HUES64 (cell line): ENCODE data around the gene HECTD4.

Experiments used
- H3K27ac ChIP-seq: 2 replicates; pipeline ENCODE4 v1.7.0; 2013; ENCODE audit warnings: low read depth, low read length, inconsistent platforms
- H3K27me3 ChIP-seq: 2 replicates; pipeline ENCODE4 v1.6.1; 2013; ENCODE audit warnings: mild to moderate bottlenecking, low read length; ENCODE audit not compliant: insufficient read depth
- H3K36me3 ChIP-seq: 2 replicates; pipeline ENCODE4 v1.6.1; 2013; ENCODE audit warnings: mild to moderate bottlenecking, low read length; ENCODE audit not compliant: insufficient read depth
- H3K4me1 ChIP-seq: 2 replicates; pipeline ENCODE4 v1.6.1; 2013; ENCODE audit warnings: mild to moderate bottlenecking, low read length, moderate library complexity; ENCODE audit not compliant: insufficient read depth
- H3K4me3 ChIP-seq: 2 replicates; pipeline ENCODE4 v1.5.1; 2013; ENCODE audit warnings: mild to moderate bottlenecking, low read length, moderate library complexity
- H3K9ac ChIP-seq: 2 replicates; pipeline ENCODE4 v1.6.1; 2013; ENCODE audit warnings: mild to moderate bottlenecking, low read depth, low read length
- H3K9me3 ChIP-seq: 2 replicates; pipeline ENCODE4 v1.6.1; 2013; ENCODE audit warnings: low read depth, low read length; ENCODE audit not compliant: insufficient read depth
- WGBS: fragments of 150-250, 120-280 bp; methylation state at CpG from one replicate; pipeline ENCODE4 v1.1.7; 2013; ENCODE audit warnings: missing lambda C conversion rate; 5-methylcytosine and 5-hydroxymethylcytosine counted together

Gene HECTD4

GRCh38 chr12:112370868-112371510, 11.2 kb downstream of the HECTD4 start:
- no peak overlapping the region for H3K4me3 ChIP-seq
- 84% methylated on average over 6 of the region's 8 CpGs for WGBS

DNA sequence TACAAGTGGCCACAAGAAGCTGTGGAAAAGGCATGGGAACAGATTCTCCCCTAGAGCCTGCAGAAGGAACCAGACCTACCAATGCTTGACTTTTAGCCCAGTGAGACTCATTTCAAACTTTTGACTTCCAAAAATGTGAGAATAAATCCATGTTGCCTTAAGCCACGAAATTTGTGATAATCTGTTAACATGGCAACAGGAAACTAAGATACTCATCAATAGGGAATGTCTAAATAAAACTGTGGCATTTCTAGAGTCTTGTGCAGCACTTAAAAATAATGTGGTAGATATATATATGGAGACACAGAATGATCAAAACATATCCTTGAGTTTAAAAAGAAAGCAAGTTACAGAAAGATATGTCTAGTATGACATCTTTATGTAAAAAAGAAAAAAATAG, 12.0 kb downstream of the HECTD4 start:
- 95% methylated on average over 1 of the region's 1 CpG for WGBS
- no peaks in the 10 kb centered on the region; the same call in 1 of the 2 replicates for H3K36me3 ChIP-seq
- peaks cover 9% of the 10 kb centered on the region; the same call in 1 of the 2 replicates for H3K4me1 ChIP-seq
- H3K27ac ChIP-seq: no peak overlapping the region
- H3K4me3 ChIP-seq: no peak overlapping the region
- no peaks in the 10 kb centered on the region for H3K9me3 ChIP-seq
- H3K9ac ChIP-seq: no peak overlapping the region
- H3K27me3 ChIP-seq: no peaks in the 10 kb centered on the region

More at GRCh38 chr12:112370868-112371510, 11.2 kb downstream of the HECTD4 start:
- H3K9me3 ChIP-seq: no peaks in the 10 kb centered on the region
- no peak overlapping the region for H3K27ac ChIP-seq
- peaks cover 9% of the 10 kb centered on the region; the same call in 1 of the 2 replicates for H3K4me1 ChIP-seq
- H3K9ac ChIP-seq: no peak overlapping the region
- no peaks in the 10 kb centered on the region; the same call in 1 of the 2 replicates for H3K36me3 ChIP-seq
- no peaks in the 10 kb centered on the region for H3K27me3 ChIP-seq

GRCh38 chr12:112368856-112369255, 13.4 kb downstream of the HECTD4 start:
- 86% methylated on average over 6 of the region's 6 CpGs for WGBS
- Histone ChIP-seq H3K4me3 (no peak overlapping the region), H3K36me3 (no peaks in the 10 kb centered on the region), H3K27ac (no peak overlapping the region), H3K9me3 (no peaks in the 10 kb centered on the region), H3K9ac (no peak overlapping the region), H3K4me1 (peaks cover 9% of the 10 kb centered on the region; the same call in 1 of the 2 replicates), H3K27me3 (no peaks in the 10 kb centered on the region)

GRCh38 chr12:112367965-112368364, 14.3 kb downstream of the HECTD4 start:
- no peak overlapping the region for H3K4me3 ChIP-seq
- H3K9ac ChIP-seq: no peak overlapping the region
- H3K27me3 ChIP-seq: no peaks in the 10 kb centered on the region
- H3K4me1 ChIP-seq: peaks cover 9% of the 10 kb centered on the region; the same call in 1 of the 2 replicates
- no peaks in the 10 kb centered on the region for H3K9me3 ChIP-seq
- 93% methylated on average over 3 of the region's 3 CpGs for WGBS
- no peak overlapping the region for H3K27ac ChIP-seq
- H3K36me3 ChIP-seq: no peaks in the 10 kb centered on the region

- Histone ChIP-seq H3K36me3 (no peaks in the 10 kb centered on the region), H3K9ac (no peak overlapping the region), H3K27ac (no peak overlapping the region), H3K27me3 (no peaks in the 10 kb centered on the region), H3K4me1 (no peaks in the 10 kb centered on the region), H3K9me3 (no peaks in the 10 kb centered on the region), H3K4me3 (no peak overlapping the region)
- 95% methylated on average over 2 of the region's 3 CpGs for WGBS
Observed at GRCh38 chr12:112362310-112362709, 19.9 kb downstream of the HECTD4 start.

- Histone ChIP-seq H3K4me3 (no peak overlapping the region), H3K36me3 (no peaks in the 10 kb centered on the region), H3K9me3 (no peaks in the 10 kb centered on the region), H3K4me1 (no peaks in the 10 kb centered on the region), H3K27me3 (no peaks in the 10 kb centered on the region), H3K27ac (no peak overlapping the region), H3K9ac (no peak overlapping the region)
- 92% methylated on average over 4 of the region's 4 CpGs for WGBS
Observed at GRCh38 chr12:112361271-112361670, 21.0 kb downstream of the HECTD4 start.

DNA sequence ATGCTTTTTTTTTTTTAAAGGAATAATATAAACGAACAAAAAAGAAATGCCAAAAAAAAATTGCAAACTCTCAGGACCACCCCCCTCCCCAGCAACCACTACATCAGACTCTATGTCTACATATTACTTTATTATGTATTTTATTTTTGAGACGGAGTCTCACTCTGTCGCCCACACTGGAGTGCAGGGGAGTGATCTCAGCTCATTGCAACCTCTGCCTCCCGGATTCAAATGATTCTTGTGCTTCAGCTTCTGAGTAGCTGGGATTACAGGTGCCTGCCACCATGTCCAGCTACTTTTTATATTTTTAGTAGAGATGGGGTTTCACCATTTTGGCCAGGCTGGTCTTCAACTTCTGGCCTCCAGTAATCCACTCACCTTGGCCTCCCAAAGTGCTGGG, 22.9 kb downstream of the HECTD4 start:
- no peaks in the 10 kb centered on the region for H3K4me1 ChIP-seq
- no peak overlapping the region for H3K27ac ChIP-seq
- no peaks in the 10 kb centered on the region for H3K9me3 ChIP-seq
- H3K36me3 ChIP-seq: no peaks in the 10 kb centered on the region
- H3K4me3 ChIP-seq: no peak overlapping the region
- no peak overlapping the region for H3K9ac ChIP-seq
- WGBS: 93% methylated on average over 3 of the region's 4 CpGs
- H3K27me3 ChIP-seq: no peaks in the 10 kb centered on the region

- H3K27me3 ChIP-seq: no peaks in the 10 kb centered on the region
- 81% methylated on average over 2 of the region's 2 CpGs for WGBS
- H3K9me3 ChIP-seq: no peaks in the 10 kb centered on the region
- H3K4me3 ChIP-seq: no peak overlapping the region
- no peak overlapping the region for H3K9ac ChIP-seq
- H3K4me1 ChIP-seq: no peaks in the 10 kb centered on the region
- H3K27ac ChIP-seq: no peak overlapping the region
- H3K36me3 ChIP-seq: no peaks in the 10 kb centered on the region
Observed at GRCh38 chr12:112357214-112357613, 25.0 kb downstream of the HECTD4 start.

GRCh38 chr12:112354399-112354798, 27.8 kb downstream of the HECTD4 start:
- WGBS: 97% methylated on average over 4 of the region's 4 CpGs
- no peak overlapping the region for H3K27ac ChIP-seq
- no peaks in the 10 kb centered on the region for H3K36me3 ChIP-seq
- no peaks in the 10 kb centered on the region for H3K27me3 ChIP-seq
- no peak overlapping the region for H3K4me3 ChIP-seq
- no peak overlapping the region for H3K9ac ChIP-seq
- H3K4me1 ChIP-seq: no peaks in the 10 kb centered on the region
- H3K9me3 ChIP-seq: no peaks in the 10 kb centered on the region

- Histone ChIP-seq H3K9ac (no peak overlapping the region), H3K4me1 (no peaks in the 10 kb centered on the region), H3K27ac (no peak overlapping the region), H3K4me3 (no peak overlapping the region), H3K27me3 (no peaks in the 10 kb centered on the region), H3K36me3 (no peaks in the 10 kb centered on the region), H3K9me3 (no peaks in the 10 kb centered on the region)
- 80% methylated on average over 3 of the region's 3 CpGs for WGBS
Observed at GRCh38 chr12:112353393-112353792, 28.8 kb downstream of the HECTD4 start.

GRCh38 chr12:112352921-112353320, 29.3 kb downstream of the HECTD4 start:
- WGBS: 100% methylated on average over 1 of the region's 1 CpG
- Histone ChIP-seq H3K4me3 (no peak overlapping the region), H3K9me3 (no peaks in the 10 kb centered on the region), H3K4me1 (no peaks in the 10 kb centered on the region), H3K36me3 (no peaks in the 10 kb centered on the region), H3K9ac (no peak overlapping the region), H3K27me3 (no peaks in the 10 kb centered on the region), H3K27ac (no peak overlapping the region)
